Spleen (tissue), 11 donors: ENCODE measurements around the gene SAMD14. TPM values are rescaled to one million over a fixed set of nuclear protein-coding genes. Genes with fewer than 3 reads are reported as not detected.
A peak's percentile ranks its signal among the peaks of the same experiment; 100 is the strongest.

Experiments used
- DNase-seq: peaks from one replicate; pipeline ENCODE4 v3.0.0-alpha.2; 2020
- H3K27ac ChIP-seq, 8 donors: fragments of 200-600 bp; sonication (generic) in 7 of 8; 1 replicate in 4 of 8; 2 replicates in 4 of 8; pipeline versions ENCODE4 v1.5.0 to v1.8.0; 2016 to 2021; ENCODE audit warnings: inconsistent platforms in 4 of 8, mild to moderate bottlenecking in 4 of 8, moderate library complexity in 1 of 8
- H3K27me3 ChIP-seq, 7 donors: fragments of 200-600 bp; sonication (generic) in 6 of 7; replicated peaks in 1 of 7; 1 replicate in 4 of 7; 2 replicates in 3 of 7; pipeline versions ENCODE4 v1.5.0 to v1.8.0; 2016 to 2021; ENCODE audit warnings: inconsistent platforms in 3 of 7, mild to moderate bottlenecking in 1 of 7
- H3K36me3 ChIP-seq, 6 donors: fragments of 200-600 bp; sonication (generic) in 5 of 6; 1 replicate in 4 of 6; 2 replicates in 2 of 6; pipeline versions ENCODE4 v1.5.0 to v1.8.0; 2016 to 2021; ENCODE audit warnings: inconsistent platforms in 2 of 6
- H3K4me1 ChIP-seq, 6 donors: fragments of 200-600 bp; sonication (generic) in 5 of 6; 1 replicate in 3 of 6; 2 replicates in 3 of 6; pipeline versions ENCODE4 v1.5.0 to v1.8.0; 2016 to 2021; ENCODE audit warnings: inconsistent platforms in 3 of 6
- H3K4me3 ChIP-seq, 8 donors: fragments of 200-600 bp; sonication (generic) in 7 of 8; 1 replicate in 4 of 8; 2 replicates in 4 of 8; pipeline versions ENCODE4 v1.5.0 to v1.8.0; 2016 to 2021; ENCODE audit warnings: inconsistent platforms in 4 of 8, mild to moderate bottlenecking in 4 of 8, moderate library complexity in 2 of 8
- H3K9me3 ChIP-seq, 8 donors: fragments of 200-600 bp; sonication (generic) in 7 of 8; 1 replicate in 4 of 8; 2 replicates in 4 of 8; pipeline versions ENCODE4 v1.5.0 to v1.8.0; 2016 to 2021; ENCODE audit warnings: inconsistent platforms in 4 of 8
- CTCF ChIP-seq, 11 experiments: fragments of 200-600 bp in 7 of 11; fragments of 450-650 bp in 4 of 11; sonication (generic) in 4 of 11; IDR thresholded peaks in 8 of 11; conservative IDR thresholded peaks in 3 of 11; 1 replicate in 7 of 11; 2 replicates in 4 of 11; pipeline versions ENCODE4 v1.4.0 to v1.8.0; 2016 to 2021; ENCODE audit warnings: antibody characterized with exemption in 11 of 11, inconsistent platforms in 4 of 11, mild to moderate bottlenecking in 1 of 11
- POLR2A ChIP-seq, 3 donors: fragments of 450-650 bp; IDR thresholded peaks; one replicate each; pipeline ENCODE4 v1.5.1; 2017; ENCODE audit warnings: antibody characterized with exemption in 3 of 3, mild to moderate bottlenecking in 1 of 3
- POLR2AphosphoS5 ChIP-seq, 3 donors: sonication (generic); formaldehyde crosslinking; IDR thresholded peaks; one replicate each; pipeline ENCODE4 v1.5.1; 2017; ENCODE audit warnings: antibody characterized with exemption in 3 of 3
- WGBS, 5 donors: extraction: QIAGEN DNeasy Blood & Tissue Kit in 3 of 5; methylation state at CpG; one replicate each; pipeline versions ENCODE4 v1.1.5 to v1.1.7; 2013 to 2018; 5-methylcytosine and 5-hydroxymethylcytosine counted together
- intact Hi-C: fragments of 100-400 bp; cut with DNase I; formaldehyde crosslinking; loops from one replicate; pipeline ENCODE4 v1.15.0; 2023; ENCODE audit warnings: low total_unique reads
- polyA plus RNA-seq, 3 donors: library from polyadenylated mRNA; stranded (reverse); fragments of 200-250 nt; gene quantifications; one replicate each; pipeline ENCODE4 v1.2.1, GENCODE V29; 2013
- total RNA-seq, 7 donors: library from RNA; depleted of rRNA in 3 of 7; stranded (reverse); fragments of >200 nt in 3 of 7; fragmentation: NEBNext Ultra II Directional in 4 of 7; extraction: Animal tissue kit (Norgen Biotek cat#: 25700) in 4 of 7; gene quantifications; one replicate each; pipeline versions ENCODE4 v1.1.0 to v1.2.1, GENCODE V29; 2016 to 2021
- donor health status: healthy with polysubstance abuse.
- donor health status: DM: no; HTN: no; CAD: no; lungs with moderate emphysema.
- donor health status: DM: no; HTN: no; CAD: no.
- donor health status: Bipolar disorder and iron deficiency.
- donor health status: healthy.
- donor health status: DM: no; HTN: no; CAD: no.
- donor health status: DM: yes; HTN: yes; CAD: no.

SAMD14 gene
- total and polyA plus RNA-seq, 10 donors = 1.1 to 7.5 (median 2.1) TPM

GRCh38 chr17:50176559-50177357 is 46.8 kb upstream of the SAMD14 start:
- Histone ChIP-seq H3K36me3 (no peaks in the 10 kb centered on the region), H3K27ac (peak overlapping the region in 3 of 8 donors; percentile 6 to 65 (median 15)), H3K4me3 (no peak overlapping the region), H3K9me3 (no peaks in the 10 kb centered on the region), H3K4me1 (peaks cover 10 to 34% (median 17%) of the 10 kb centered on the region in 6 donors), H3K27me3 (no peaks in the 10 kb centered on the region)
- intact Hi-C loops = no loop called here
- DNase-seq = no peak
- 83 to 92% (median 89%) methylated on average over 19 to 20 of the region's 20 CpGs for WGBS, 5 donors
- TF ChIP-seq CTCF (IDR thresholded peaks at IDR 0.05 in 8 of 11, conservative IDR thresholded peaks at IDR 0.05 in 3 of 11) (no peak), POLR2AphosphoS5 (IDR thresholded peaks at IDR 0.05) (no peak), POLR2A (IDR thresholded peaks at IDR 0.05) (no peak)

- no peaks in the 10 kb centered on the region for H3K36me3 ChIP-seq
- TF ChIP-seq POLR2A (IDR thresholded peaks at IDR 0.05) (no peak), CTCF (IDR thresholded peaks at IDR 0.05 in 8 of 11, conservative IDR thresholded peaks at IDR 0.05 in 3 of 11) (no peak), POLR2AphosphoS5 (IDR thresholded peaks at IDR 0.05) (no peak)
- intact Hi-C loops = no loop called here
- H3K4me1 ChIP-seq = peaks cover 10 to 30% (median 17%) of the 10 kb centered on the region in 6 donors
- DNase-seq = no peak
- no peak overlapping the region for H3K4me3 ChIP-seq
- no peaks in the 10 kb centered on the region for H3K27me3 ChIP-seq
- no peak overlapping the region for H3K27ac ChIP-seq
- 80 to 97% (median 93%) methylated on average over 10 to 16 of the region's 16 CpGs for WGBS, 5 donors
- H3K9me3 ChIP-seq = no peaks in the 10 kb centered on the region
Observed at GRCh38 chr17:50175035-50175807, 45.3 kb upstream of the SAMD14 start.

- no peak overlapping the region for H3K27ac ChIP-seq
- no peaks in the 10 kb centered on the region for H3K36me3 ChIP-seq
- no peak for DNase-seq
- H3K9me3 ChIP-seq = no peaks in the 10 kb centered on the region
- TF ChIP-seq CTCF (IDR thresholded peaks at IDR 0.05 in 8 of 11, conservative IDR thresholded peaks at IDR 0.05 in 3 of 11) (no peak), POLR2AphosphoS5 (IDR thresholded peaks at IDR 0.05) (no peak), POLR2A (IDR thresholded peaks at IDR 0.05) (no peak)
- H3K4me1 ChIP-seq = peaks cover 10 to 32% (median 17%) of the 10 kb centered on the region in 6 donors
- WGBS, 5 donors = 78 to 81% (median 79%) methylated on average over 6 of the region's 6 CpGs
- no peak overlapping the region for H3K4me3 ChIP-seq
- intact Hi-C loops = no loop called here
- no peaks in the 10 kb centered on the region for H3K27me3 ChIP-seq
Observed at GRCh38 chr17:50174444-50174843, 44.5 kb upstream of the SAMD14 start.
